Measurements from ENCODE around the gene MED26. TPM values are rescaled to one million over a fixed set of nuclear protein-coding genes. Genes with fewer than 3 reads are reported as not detected.

Gene MED26
- total and polyA plus RNA-seq, 2 of the 8 experiments (the other 6 are each of a cell fraction or from before 2014, with no cell fraction given) = 5.3 to 10.7 TPM

DNA sequence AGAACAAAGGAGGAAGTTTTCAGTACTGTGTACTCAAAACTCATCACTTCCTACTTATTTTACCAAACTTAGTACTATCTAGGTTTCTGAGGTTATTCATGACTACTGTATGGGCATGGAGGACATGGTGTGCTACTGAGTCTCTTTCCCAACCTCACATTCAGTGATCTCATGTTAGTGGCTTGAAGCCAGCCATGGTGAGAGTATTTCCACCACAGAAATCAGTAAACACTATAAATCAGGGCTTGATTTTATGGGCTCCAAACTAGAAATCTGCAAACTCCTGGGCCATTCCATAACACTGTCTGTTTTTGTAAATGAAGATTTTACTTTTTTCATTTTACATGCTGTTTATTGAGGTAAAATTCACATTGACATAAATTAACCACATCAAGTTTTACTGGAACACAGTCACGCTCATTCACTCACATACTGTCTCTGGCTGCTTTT, 19.7 kb downstream of the MED26 start:
- POLR2A ChIA-PET (ENCODE audit: partially characterized antibody) = interaction anchor here (0.8 to 1.4 kb wide), 2 partner anchors 10 to 19 kb away, joined by 3 read pairs; no protein-coding TSS in a partner anchor
- DNase-seq (ENCODE audit: low read depth in 1 of 2, low spot score in 2 of 2) = no peak

More for the DNA sequence above, 19.7 kb downstream of the MED26 start:
- Histone ChIP-seq H2BK12ac (ENCODE audit: low read depth, low read length) (no peak overlapping the region), H3K4me3 (ENCODE audit: extremely low read depth in 1 of 4, insufficient read depth in 2 of 4, low read depth in 3 of 4, low read length in 4 of 4) (no peak overlapping the region), H3K79me2 (ENCODE audit: control insufficient read depth in 1 of 2, insufficient read depth in 2 of 2, low read length in 2 of 2) (peaks cover 0 to 88% of the 10 kb centered on the region in 2 experiments; a peak in 2 of 4 replicates), H4K20me1 (replicated peaks in 1 of 2; ENCODE audit: control insufficient read depth in 1 of 2, insufficient read depth in 2 of 2, low read length in 2 of 2) (peaks cover 12 to 34% of the 10 kb centered on the region in 2 experiments), H2BK5ac (ENCODE audit: low read depth, low read length) (no peak overlapping the region), H3K56ac (replicated peaks; ENCODE audit: insufficient read length, low read depth, low read length) (no peak overlapping the region), H3K36me3 (ENCODE audit: control insufficient read depth in 2 of 4, insufficient read depth in 4 of 4, low read length in 3 of 4) (no peaks in the 10 kb centered on the region), H2AFZ (ENCODE audit: low read length) (no peak overlapping the region), H3K18ac (ENCODE audit: extremely low read depth, low read length) (no peak overlapping the region), H2BK120ac (replicated peaks; ENCODE audit: low read depth, low read length) (no peak overlapping the region), H3K4me1 (replicated peaks in 1 of 4; ENCODE audit: control insufficient read depth in 3 of 4, insufficient read depth in 4 of 4, low read length in 3 of 4) (no peaks in the 10 kb centered on the region), H3K4ac (replicated peaks; ENCODE audit: insufficient read length, low read depth, low read length) (no peak overlapping the region), H3K23me2 (ENCODE audit: low read depth, low read length) (no peaks in the 10 kb centered on the region), H2BK15ac (ENCODE audit: low read length) (no peak overlapping the region), H4K91ac (replicated peaks; ENCODE audit: insufficient read length, low read length) (no peak overlapping the region), H3K9ac (replicated peaks in 1 of 4; ENCODE audit: extremely low read depth in 1 of 4, low read depth in 3 of 4, low read length in 3 of 4) (no peak overlapping the region), H3K79me1 (ENCODE audit: low read depth, low read length) (peaks cover 46% of the 10 kb centered on the region), H4K8ac (ENCODE audit: extremely low read depth, insufficient read depth, low read length) (no peak overlapping the region), H4K5ac (ENCODE audit: insufficient read length, low read depth, low read length) (no peak overlapping the region), H3K27ac (ENCODE audit: low read depth, low read length) (no peak overlapping the region), H3K9me3 (ENCODE audit: insufficient read depth in 2 of 2, low read depth in 1 of 2, low read length in 1 of 2) (no peaks in the 10 kb centered on the region), H3K27me3 (replicated peaks in 1 of 4; ENCODE audit: control insufficient read depth in 3 of 4, extremely low read depth in 1 of 4, insufficient read depth in 3 of 4, low read length in 3 of 4) (no peaks in the 10 kb centered on the region), H2BK20ac (ENCODE audit: low read length) (no peak overlapping the region), H2AK5ac (ENCODE audit: low read depth, low read length) (no peak overlapping the region), H3K4me2 (ENCODE audit: insufficient read depth in 1 of 2, low read depth in 2 of 2, low read length in 2 of 2) (no peak overlapping the region), H3K23ac (ENCODE audit: insufficient read length) (no peak overlapping the region), H3K14ac (ENCODE audit: insufficient read length) (no peak overlapping the region)
- WGBS, 2 experiments (ENCODE audit: extremely low coverage in 1 of 2, insufficient coverage in 1 of 2, insufficient read length in 1 of 2, insufficient replicate concordance in 2 of 2, low coverage in 1 of 2, low lambda C conversion rate in 2 of 2, missing lambda C conversion rate in 1 of 2) = 75% methylated on average over 1 of the region's 1 CpG; no CpG with 5 or more reads in 1 of the 2 experiments
- TF ChIP-seq NRF1 (IDR thresholded peaks at IDR 0.05; ENCODE audit: low read depth, low read length) (no peak), KDM5A (IDR thresholded peaks at IDR 0.05; ENCODE audit: low read length) (no peak), KDM1A (IDR thresholded peaks at IDR 0.05; ENCODE audit: borderline replicate concordance, low read length) (no peak), EZH2 (IDR thresholded peaks at IDR 0.05; ENCODE audit: low read depth, low read length, severe bottlenecking) (no peak), JUND (IDR thresholded peaks at IDR 0.05; ENCODE audit: low read length) (no peak), TEAD4 (IDR thresholded peaks at IDR 0.05; ENCODE audit: low read depth, low read length) (no peak), SP2 (IDR thresholded peaks at IDR 0.05; ENCODE audit: low read length) (no peak), CTBP2 (IDR thresholded peaks at IDR 0.05; ENCODE audit: borderline replicate concordance, insufficient read depth, insufficient read length, low read length) (no peak), CREB1 (IDR thresholded peaks at IDR 0.05) (no peak), RBBP5 (IDR thresholded peaks at IDR 0.05; ENCODE audit: borderline replicate concordance, low read depth, low read length) (no peak), TBP (IDR thresholded peaks at IDR 0.05; ENCODE audit: low read depth, low read length) (no peak), KDM4A (IDR thresholded peaks at IDR 0.05; ENCODE audit: low read depth, low read length, severe bottlenecking) (no peak), GABPA (IDR thresholded peaks at IDR 0.05; ENCODE audit: borderline replicate concordance, insufficient read depth, low read length) (no peak)
- TF ChIP-seq, protein P1, sequence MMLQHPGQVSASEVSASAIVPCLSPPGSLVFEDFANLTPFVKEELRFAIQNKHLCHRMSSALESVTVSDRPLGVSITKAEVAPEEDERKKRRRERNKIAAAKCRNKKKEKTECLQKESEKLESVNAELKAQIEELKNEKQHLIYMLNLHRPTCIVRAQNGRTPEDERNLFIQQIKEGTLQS (IDR thresholded peaks at IDR 0.05; ENCODE audit: insufficient read depth, low read depth, low read length) = no peak
- CTCF ChIA-PET (ENCODE audit: partially characterized antibody) = interaction anchor here (0.7 to 1.5 kb wide), 2 partner anchors 17 to 81 kb away, joined by 3 read pairs; no protein-coding TSS in a partner anchor
- FAIRE-seq = no peak

Data from H1 (cell line).